Measurements from ENCODE around the gene TREM1.

DNA sequence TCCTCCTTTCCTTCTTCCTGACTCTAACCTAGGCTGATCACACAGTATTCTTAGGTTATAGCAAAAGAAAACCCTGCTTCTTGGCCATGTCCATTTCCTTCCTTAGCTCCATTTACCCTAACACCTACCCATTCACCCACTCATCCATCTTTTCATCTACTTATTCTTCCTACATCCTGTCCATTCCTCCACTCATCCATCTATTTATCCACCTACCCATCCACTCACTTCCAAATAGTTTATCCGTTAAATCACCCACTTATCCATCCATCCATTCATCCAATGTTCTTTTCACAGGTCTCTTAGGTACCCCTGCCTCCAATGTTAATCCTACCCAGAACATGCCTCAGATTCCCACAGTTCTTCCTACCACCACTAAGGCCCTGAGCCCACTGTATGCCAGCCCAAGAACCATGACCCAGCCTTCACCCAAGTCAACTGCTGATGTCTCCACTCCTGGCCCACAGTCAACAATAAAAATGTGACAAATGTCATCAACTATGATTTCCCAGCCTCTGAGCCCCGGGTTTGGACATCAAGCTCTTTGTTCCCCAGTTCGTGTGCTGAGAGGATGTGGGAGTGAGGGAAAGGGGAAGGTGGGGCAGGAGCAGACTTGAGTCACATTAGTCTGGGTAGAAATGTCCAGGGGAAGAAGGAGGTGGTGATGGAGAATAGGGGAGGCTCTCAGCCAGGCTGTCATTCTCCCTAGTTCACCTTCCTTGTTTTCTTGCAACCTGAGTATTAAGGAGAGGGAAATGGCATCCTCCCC, 33.9 kb downstream of the TREM1 start:
- TF ChIP-seq RAD21 (IDR thresholded peaks at IDR 0.05; ENCODE audit: low read depth) (no peak), EP300 (IDR thresholded peaks at IDR 0.05; ENCODE audit: borderline replicate concordance) (no peak), CEBPB (IDR thresholded peaks at IDR 0.05) (no peak), YY1 (IDR thresholded peaks at IDR 0.05; ENCODE audit: low read depth) (no peak)
